AG09319 (cell line): ENCODE measurements around the gene UCN2.

Source experiments
- DNase-seq: peaks from one replicate; pipeline ENCODE4 v3.0.0-alpha.2; 2010; ENCODE audit warnings: low read depth; ENCODE audit errors: extremely low read depth
- TF ChIP-seq, protein P1 (sequence below): IDR thresholded peaks from 2 replicates; pipeline ENCODE4 v1.5.1; 2011; ENCODE audit warnings: low read depth, mild to moderate bottlenecking, inconsistent platforms, low read length, moderate library complexity

UCN2 gene

GRCh38 chr3:48567090-48567489 lies 3.5 kb upstream of the UCN2 start:
- DNase-seq: no peak
- TF ChIP-seq, protein P1, sequence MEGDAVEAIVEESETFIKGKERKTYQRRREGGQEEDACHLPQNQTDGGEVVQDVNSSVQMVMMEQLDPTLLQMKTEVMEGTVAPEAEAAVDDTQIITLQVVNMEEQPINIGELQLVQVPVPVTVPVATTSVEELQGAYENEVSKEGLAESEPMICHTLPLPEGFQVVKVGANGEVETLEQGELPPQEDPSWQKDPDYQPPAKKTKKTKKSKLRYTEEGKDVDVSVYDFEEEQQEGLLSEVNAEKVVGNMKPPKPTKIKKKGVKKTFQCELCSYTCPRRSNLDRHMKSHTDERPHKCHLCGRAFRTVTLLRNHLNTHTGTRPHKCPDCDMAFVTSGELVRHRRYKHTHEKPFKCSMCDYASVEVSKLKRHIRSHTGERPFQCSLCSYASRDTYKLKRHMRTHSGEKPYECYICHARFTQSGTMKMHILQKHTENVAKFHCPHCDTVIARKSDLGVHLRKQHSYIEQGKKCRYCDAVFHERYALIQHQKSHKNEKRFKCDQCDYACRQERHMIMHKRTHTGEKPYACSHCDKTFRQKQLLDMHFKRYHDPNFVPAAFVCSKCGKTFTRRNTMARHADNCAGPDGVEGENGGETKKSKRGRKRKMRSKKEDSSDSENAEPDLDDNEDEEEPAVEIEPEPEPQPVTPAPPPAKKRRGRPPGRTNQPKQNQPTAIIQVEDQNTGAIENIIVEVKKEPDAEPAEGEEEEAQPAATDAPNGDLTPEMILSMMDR: no peak

DNA sequence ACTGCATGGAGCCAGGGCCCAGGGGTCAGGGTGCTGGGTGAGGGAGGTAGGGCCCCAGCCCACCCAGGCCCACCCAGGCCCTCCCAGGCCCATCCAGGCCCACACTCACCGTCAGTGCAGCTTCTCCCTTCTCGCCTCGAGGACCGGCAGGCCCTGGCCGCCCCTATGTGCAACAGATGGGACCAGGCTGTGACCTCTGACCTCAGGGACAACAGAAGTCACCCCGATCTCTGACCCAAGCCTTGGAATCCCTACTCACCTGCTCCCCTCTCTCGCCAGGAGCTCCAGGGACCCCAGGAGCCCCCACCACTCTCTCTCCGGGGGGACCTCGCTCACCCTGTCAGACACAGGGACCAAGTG lies 2.8 kb upstream of the UCN2 start:
- no peak for DNase-seq
- TF ChIP-seq, protein P1: no peak

- TF ChIP-seq, protein P1: no peak
- no peak for DNase-seq
Observed at GRCh38 chr3:48565591-48566400, 2.2 kb upstream of the UCN2 start.

DNA sequence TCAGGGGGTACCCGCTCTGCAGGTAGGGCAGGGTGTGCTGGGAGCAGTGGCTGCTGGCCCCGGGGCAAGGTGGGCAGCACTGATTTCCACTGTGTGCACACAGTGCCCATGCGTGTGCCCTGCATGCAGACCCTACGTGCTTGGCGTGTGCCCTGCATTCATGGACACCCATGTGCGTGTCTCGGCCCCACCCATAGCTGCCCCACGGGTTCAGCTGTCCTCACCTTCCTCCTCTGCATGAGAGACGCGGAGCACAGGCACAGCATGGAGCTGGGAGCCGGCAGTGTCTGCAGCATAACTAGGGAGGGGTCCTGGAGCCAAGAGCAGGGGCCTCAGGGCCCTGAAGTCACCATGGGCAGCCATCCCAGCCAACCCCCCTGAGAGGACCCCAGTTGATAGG lies 1.6 kb upstream of the UCN2 start:
- TF ChIP-seq, protein P1: no peak

GRCh38 chr3:48564667-48565066 lies 1.1 kb upstream of the UCN2 start:
- DNase-seq: no peak
- TF ChIP-seq, protein P1: no peak

More for the DNA sequence above, 1.6 kb upstream of the UCN2 start:
- no peak for DNase-seq

DNA sequence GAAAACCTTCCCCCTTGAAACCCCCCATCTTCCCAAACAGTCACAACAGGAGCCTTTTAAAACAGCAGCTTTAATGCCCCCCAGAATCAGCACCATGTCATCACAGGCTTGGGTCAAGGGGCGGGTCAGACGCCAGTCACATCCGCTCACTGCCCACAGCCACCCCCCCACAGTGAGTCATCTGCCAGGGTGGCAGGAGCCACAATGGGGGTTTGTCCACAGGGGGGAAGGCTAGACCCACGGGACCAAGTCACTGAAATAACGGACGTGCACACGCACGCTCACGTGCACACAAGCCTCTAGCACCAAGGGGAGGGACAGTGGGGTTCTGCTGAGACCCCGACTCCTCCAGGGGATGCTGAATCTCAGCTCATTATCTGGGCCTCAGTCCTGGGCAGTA lies 441 bp upstream of the UCN2 start:
- TF ChIP-seq, protein P1: no peak
- peak; percentile 31 for DNase-seq

DNA sequence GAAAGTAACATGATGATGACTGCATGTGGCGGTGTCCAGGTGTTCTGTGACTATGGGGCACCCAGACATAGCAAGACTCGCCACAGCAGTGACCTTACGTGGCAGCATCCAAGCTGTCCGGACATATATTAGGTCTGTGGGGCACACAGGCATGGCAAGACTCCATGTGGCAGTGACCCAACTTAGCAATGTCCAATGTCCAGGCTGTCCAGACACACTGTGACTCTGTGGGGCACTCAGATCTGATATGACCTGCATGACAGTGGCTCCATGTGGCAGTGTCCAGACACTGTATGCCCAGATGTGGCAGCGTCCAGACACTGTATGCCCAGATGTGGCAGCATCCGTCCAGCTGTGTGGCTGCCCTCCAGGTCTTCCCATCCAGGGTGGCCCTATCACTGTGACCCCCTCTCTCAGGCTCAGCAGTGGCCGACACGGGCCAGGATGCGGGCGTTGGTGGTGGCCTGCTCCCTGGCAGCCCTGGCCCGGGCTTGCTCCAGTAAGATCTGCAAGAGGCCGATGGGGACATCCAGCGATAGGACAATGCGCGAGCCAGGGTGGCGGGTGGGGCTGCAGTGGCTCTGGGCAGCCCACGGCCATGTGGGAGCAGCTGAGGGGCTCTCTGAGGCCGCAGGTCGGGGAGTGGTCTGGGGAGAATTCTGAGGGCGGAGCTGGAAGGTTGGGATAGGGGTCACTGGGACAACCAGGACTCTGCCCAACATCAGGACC lies 1.1 kb downstream of the UCN2 start:
- TF ChIP-seq, protein P1: no peak

More for the DNA sequence above, 1.1 kb downstream of the UCN2 start:
- DNase-seq: no peak
